Measurements from ENCODE around the gene TMEM204.

Gene TMEM204

GRCh38 chr16:1567988-1568387, 34.5 kb downstream of the TMEM204 start:
- no peaks in the 10 kb centered on the region; the same call in 1 of the 2 replicates for H3K4me1 ChIP-seq
- no peak for DNase-seq
- H3K9me3 ChIP-seq = no peaks in the 10 kb centered on the region
- TF ChIP-seq, protein P1, sequence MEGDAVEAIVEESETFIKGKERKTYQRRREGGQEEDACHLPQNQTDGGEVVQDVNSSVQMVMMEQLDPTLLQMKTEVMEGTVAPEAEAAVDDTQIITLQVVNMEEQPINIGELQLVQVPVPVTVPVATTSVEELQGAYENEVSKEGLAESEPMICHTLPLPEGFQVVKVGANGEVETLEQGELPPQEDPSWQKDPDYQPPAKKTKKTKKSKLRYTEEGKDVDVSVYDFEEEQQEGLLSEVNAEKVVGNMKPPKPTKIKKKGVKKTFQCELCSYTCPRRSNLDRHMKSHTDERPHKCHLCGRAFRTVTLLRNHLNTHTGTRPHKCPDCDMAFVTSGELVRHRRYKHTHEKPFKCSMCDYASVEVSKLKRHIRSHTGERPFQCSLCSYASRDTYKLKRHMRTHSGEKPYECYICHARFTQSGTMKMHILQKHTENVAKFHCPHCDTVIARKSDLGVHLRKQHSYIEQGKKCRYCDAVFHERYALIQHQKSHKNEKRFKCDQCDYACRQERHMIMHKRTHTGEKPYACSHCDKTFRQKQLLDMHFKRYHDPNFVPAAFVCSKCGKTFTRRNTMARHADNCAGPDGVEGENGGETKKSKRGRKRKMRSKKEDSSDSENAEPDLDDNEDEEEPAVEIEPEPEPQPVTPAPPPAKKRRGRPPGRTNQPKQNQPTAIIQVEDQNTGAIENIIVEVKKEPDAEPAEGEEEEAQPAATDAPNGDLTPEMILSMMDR (IDR thresholded peaks at IDR 0.05; ENCODE audit: low read depth, low read length) = no peak
- no peak overlapping the region for H3K4me3 ChIP-seq (ENCODE audit: low read depth, low read length)
- no peaks in the 10 kb centered on the region for H3K36me3 ChIP-seq
- no peaks in the 10 kb centered on the region for H3K27me3 ChIP-seq

DNA sequence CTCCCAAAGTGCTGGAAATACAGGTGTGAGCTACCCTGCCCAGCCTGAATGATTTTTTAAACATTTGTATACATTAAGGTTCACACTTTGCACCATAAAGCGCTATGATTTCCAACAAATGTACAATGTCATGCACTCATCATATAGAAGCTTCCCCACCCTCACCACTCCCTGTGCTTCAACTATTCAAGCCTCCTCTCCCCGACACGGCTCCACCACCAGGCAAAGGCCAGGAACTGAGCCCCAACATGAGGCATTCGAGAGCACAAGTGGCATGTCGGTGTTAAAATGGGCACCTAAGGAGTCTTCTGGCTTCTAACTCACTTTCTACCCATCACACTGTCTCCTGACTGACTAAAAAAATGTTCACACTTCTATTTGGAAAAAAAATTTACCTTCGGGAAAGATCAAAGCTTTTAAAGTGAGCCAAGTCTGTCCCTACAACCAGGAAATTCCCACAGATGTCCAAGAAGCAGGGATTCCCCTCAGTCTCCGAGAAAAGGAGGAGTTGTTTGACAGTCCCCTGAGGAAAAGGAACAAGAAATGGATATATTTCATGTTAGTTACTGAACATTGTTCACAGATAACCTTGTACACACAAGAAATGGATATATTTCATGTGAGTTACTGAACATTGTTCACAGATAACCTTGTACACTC, 37.7 kb downstream of the TMEM204 start:
- no peaks in the 10 kb centered on the region for H3K4me1 ChIP-seq
- TF ChIP-seq, protein P1 (IDR thresholded peaks at IDR 0.05; ENCODE audit: low read depth, low read length) = no peak; the same call in 1 of the 2 replicates
- no peak for DNase-seq
- no peak overlapping the region for H3K4me3 ChIP-seq (ENCODE audit: low read depth, low read length)
- H3K9me3 ChIP-seq = no peaks in the 10 kb centered on the region
- no peaks in the 10 kb centered on the region for H3K36me3 ChIP-seq
- H3K27me3 ChIP-seq = no peaks in the 10 kb centered on the region

- DNase-seq = no peak
- Histone ChIP-seq H3K4me3 (ENCODE audit: low read depth, low read length) (no peak overlapping the region), H3K27me3 (no peaks in the 10 kb centered on the region), H3K4me1 (no peaks in the 10 kb centered on the region), H3K9me3 (no peaks in the 10 kb centered on the region), H3K36me3 (no peaks in the 10 kb centered on the region)
- TF ChIP-seq, protein P1 (IDR thresholded peaks at IDR 0.05; ENCODE audit: low read depth, low read length) = no peak
These were observed 39.2 kb downstream of the TMEM204 start for GRCh38 chr16:1572673-1573072.

GRCh38 chr16:1573301-1573700, 39.8 kb downstream of the TMEM204 start:
- Histone ChIP-seq H3K36me3 (no peaks in the 10 kb centered on the region), H3K4me1 (no peaks in the 10 kb centered on the region), H3K27me3 (no peaks in the 10 kb centered on the region), H3K9me3 (no peaks in the 10 kb centered on the region), H3K4me3 (ENCODE audit: low read depth, low read length) (no peak overlapping the region)
- DNase-seq = no peak
- TF ChIP-seq, protein P1 (IDR thresholded peaks at IDR 0.05; ENCODE audit: low read depth, low read length) = no peak

DNA sequence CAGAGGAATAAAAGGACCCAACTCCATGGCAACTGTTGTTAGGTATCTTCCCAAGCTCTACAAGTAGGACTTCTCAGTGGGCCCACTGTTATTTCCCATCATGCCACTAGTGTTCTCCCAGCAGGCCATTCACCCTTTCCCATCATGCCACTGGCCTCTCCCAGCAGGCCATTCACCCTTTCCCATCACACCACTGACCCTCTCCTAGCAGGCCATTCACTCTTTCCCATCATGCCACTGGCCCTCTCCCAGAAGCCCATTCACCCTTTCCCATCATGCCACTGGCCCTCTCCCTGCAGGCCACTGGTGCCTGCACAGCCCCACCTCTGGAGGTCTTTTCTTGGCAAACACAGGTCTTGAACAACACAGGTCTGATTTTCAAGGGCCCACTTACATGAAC, 42.1 kb downstream of the TMEM204 start:
- DNase-seq = no peak
- H3K36me3 ChIP-seq = no peaks in the 10 kb centered on the region; the same call in 1 of the 2 replicates
- TF ChIP-seq, protein P1 (IDR thresholded peaks at IDR 0.05; ENCODE audit: low read depth, low read length) = no peak
- no peaks in the 10 kb centered on the region for H3K4me1 ChIP-seq
- no peak overlapping the region for H3K4me3 ChIP-seq (ENCODE audit: low read depth, low read length)
- no peaks in the 10 kb centered on the region for H3K27me3 ChIP-seq
- no peaks in the 10 kb centered on the region for H3K9me3 ChIP-seq

- no peaks in the 10 kb centered on the region for H3K27me3 ChIP-seq
- DNase-seq = no peak
- no peaks in the 10 kb centered on the region for H3K4me1 ChIP-seq
- peaks cover 4% of the 10 kb centered on the region for H3K36me3 ChIP-seq
- no peaks in the 10 kb centered on the region for H3K9me3 ChIP-seq
- TF ChIP-seq, protein P1 (IDR thresholded peaks at IDR 0.05; ENCODE audit: low read depth, low read length) = no peak
- no peak overlapping the region for H3K4me3 ChIP-seq (ENCODE audit: low read depth, low read length)
These were observed 45.7 kb downstream of the TMEM204 start for GRCh38 chr16:1579214-1579613.
